Activated naive CD4-positive, alpha-beta T cell treated with Interleukin-2 at 50 U/mL for 16 hours (primary cell): Measurements from ENCODE around the gene COL6A1.
"Not testable (repeated sequence)": the region's sequence is repeated elsewhere in the genome, so short reads cannot be mapped to it uniquely, and the experiment has no call there.

Source experiments
- DNase-seq: peaks from one replicate; pipeline ENCODE4 v3.0.0-alpha.2; 2020

Gene COL6A1

DNA sequence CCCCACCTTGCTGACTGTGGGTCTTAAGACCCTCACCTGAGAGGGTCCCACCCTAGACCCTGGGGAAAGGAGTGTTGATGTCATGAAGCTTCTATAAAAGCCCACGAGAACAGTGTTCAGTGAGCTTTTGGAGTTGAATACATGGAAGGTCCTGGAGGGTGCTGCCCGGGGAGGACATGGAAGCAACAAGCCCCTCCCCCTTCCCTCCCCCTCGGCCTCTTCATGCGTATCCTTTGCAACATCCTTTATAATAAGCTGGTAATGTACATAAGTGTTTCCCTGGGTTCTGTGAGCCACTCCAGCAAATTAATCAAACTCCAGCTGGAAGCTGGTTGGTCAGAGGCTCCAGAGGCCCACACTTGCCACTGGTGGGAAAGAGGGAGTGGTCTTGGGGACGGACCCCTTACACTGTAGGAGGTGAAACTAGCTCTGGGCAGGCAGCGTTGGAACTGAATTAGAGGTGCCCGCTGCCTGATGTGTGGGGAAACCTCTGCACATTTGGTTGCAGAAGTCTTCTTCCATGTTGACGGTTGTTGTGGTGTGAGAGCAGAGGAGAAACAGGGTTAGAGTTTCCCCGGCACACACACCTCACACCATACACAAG lies 14.7 kb upstream of the COL6A1 start:
- DNase-seq = no peak

DNA sequence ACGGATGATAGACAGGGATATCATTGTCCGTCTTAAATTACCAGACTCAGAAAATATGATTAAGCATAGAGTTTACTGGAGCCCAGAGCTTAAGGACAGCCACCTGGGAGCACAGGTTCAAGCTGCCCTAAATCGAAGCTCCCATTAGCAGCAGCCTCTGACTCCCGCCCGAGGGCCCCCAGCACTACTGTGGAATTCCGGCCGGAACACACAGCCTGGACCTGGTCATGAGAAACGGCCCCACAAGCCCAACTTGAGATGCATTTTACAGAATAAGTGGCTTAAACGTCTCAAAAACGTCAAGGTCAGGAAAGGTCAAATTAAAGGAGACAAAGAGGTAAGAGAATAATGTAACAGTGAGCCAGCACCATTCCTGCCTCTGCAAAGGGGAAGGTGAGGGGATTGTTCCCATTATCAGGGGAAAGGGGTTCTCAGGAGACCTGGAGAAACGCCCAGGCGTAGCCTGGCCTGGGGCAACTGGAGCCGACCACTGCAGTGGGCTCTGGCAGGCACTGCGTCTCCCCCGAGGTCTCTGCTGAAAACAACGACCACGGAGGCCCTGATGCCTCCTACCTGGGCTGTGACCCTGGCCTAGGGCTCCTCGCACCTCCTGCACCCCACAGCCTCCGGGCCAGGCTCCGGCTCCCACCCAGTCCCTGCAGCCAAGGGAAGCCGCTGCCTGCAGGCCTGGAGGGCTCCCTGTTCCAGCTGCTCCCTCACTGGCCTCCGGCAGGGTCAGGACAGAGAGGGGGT lies 11.5 kb upstream of the COL6A1 start:
- DNase-seq = no peak

DNA sequence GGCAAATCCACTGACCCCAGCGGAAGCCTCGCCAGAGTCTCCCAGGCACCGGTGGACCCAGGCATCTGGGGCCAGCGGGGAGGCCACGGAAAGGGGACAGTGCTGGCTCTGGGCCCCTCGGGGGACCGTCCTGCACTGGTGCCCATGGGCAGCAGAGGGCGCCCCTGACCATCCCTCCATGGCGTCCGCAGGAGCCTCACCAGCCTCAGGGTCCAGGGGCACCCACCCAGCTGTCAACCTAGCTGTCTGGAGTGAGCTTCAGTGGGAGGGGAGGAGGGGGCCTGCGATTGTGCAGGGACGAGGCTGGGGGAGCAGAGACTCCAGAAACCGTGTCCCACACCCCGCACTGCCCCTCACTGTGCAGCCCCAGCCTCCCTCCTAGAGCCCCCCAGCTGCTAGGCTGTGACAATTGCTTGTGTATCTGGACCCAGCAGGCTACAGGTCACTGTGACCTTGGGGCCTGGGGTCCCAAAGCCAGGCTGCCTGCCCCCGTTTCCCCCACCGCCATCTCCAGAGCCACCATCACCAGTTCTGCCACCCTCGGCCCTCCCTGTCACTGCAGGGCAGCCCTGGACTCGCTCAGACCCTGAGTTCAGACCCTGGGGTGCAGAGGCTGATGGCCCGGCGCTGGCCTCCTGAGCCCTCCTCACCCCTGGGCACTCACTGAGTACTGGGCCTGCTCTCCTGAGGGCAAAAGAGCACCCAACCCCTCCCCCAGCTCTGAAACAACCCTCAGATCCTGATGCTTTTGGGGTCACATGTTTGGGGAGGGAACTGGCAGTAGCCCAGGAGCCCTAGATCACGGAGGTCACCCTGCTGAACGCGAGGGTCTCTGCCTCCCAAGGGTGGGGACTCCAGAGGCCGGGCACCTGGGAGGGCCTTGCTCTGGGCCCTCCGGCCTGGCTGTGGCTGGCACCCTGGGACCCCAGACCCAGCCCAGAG lies 10.6 kb upstream of the COL6A1 start:
- peak; percentile 56 for DNase-seq

DNA sequence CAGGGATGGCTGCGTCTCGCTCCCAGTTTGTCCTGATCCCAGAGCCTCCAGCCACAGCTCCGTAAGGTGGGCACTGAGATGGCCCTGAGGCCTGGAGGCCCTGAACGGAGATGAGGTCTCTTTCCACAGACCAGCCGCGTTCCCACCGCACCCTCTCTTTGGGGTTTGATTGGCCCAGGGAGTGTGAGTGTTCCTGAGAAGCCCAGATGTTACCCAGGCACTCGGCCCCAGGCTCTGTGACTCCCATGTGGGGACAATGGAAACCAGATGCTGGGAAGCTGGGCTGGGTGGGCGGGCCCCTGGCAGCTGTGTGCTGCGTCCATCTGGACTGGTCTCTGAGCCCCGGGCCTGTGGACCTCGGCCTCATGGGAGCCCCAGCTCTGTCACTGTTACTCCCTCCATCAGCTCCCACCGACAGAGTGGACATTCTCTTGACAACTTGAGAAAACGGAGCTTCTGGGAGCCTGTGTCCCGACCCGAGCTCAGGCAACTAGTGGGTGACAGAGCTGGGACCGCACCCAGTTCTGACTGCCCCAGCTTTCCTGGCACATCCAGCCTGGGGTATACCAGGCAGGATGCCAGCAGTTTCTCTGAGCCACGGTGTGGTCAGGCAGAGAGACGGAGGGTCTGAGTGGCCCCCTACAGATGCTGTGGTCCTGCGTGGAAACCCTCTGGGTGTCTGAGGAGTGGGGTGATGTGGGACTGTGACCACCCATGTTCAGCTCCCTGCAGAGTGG lies 9.8 kb upstream of the COL6A1 start:
- no peak for DNase-seq

DNA sequence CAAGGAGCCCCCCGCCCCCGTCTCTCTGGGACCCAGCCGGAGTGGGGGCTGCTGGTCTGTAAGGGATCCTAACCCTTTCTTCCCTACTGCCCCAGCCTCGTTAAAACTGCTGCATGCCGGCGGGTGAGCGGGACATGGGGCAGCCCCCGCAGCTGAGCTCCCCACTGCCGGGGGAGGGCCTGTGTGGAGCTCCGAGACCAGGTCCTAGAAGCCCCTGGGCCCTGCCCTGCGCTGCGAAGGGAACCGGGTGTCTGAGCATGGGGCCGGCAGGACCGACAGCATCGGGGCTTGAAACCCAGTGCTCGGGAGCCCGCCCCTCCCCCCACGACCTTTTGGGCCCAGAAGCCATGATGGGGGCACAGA lies 9.2 kb upstream of the COL6A1 start:
- no peak for DNase-seq

DNA sequence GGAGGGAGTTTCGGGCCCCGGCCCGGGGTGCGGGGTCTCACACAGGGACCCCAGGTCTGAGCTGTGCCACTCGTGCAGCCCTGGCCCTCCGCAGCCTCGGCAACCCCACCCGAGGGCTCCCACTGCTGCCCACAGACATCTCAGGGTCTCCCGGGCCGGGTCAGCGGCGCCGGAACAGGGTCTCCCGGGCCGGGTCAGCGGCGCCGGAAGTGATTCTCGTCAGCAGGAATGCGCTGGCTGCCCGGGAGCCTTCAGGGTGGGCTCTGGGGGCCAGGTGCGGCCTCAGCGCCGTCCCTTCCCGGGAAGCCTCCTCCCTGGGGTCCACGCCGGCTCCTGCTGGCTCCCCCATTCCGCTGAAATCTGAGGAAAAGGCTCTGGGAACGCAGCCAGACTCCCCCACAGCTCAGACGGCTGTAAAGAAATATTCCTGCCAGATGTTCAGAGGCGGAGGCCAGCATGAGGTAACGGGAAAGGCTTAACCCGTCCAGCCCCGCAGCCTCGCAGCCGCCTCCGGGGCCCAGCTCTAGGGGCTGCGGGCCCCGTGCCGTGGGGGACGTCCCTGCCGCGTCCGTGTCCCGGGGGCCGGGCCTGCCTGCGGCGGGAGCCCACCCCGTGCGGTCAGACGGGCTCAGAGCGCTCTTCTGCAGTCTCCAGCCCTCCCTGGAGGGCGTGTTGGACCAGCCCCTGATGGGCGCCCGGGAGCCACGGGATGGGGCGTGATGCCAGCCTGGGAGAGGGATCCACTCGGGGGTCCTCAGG lies 8.7 kb upstream of the COL6A1 start:
- DNase-seq = no peak

DNA sequence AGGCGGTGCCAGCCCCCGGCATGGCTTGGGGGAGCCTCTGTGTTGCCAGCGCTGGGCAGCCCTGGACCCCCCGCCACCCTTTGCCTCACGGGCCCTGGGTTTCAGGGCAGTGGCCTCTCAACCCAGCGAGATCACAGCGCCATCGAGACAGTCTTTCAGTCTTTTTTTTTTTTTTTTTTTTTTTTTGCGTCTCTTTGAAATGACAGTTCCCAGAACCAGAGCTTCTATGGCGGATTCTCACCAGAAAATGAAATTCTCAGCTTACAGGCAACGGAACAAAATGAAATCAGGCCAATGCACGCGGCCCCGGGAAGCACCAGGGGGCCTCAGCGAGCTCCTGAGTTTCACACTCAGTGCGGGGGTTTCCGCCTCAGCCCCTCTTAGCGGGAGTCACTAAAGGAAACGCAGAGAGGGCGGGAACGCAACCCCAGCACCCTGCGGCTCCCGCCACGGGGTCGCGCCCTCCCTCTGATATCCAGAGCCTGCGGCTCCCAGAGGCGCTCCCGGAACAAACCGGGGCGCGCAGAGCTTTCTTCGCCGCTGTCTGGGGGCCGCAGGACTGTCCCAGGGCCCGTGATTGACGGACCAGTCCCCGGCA lies 8.0 kb upstream of the COL6A1 start:
- peak; percentile 80 for DNase-seq

DNA sequence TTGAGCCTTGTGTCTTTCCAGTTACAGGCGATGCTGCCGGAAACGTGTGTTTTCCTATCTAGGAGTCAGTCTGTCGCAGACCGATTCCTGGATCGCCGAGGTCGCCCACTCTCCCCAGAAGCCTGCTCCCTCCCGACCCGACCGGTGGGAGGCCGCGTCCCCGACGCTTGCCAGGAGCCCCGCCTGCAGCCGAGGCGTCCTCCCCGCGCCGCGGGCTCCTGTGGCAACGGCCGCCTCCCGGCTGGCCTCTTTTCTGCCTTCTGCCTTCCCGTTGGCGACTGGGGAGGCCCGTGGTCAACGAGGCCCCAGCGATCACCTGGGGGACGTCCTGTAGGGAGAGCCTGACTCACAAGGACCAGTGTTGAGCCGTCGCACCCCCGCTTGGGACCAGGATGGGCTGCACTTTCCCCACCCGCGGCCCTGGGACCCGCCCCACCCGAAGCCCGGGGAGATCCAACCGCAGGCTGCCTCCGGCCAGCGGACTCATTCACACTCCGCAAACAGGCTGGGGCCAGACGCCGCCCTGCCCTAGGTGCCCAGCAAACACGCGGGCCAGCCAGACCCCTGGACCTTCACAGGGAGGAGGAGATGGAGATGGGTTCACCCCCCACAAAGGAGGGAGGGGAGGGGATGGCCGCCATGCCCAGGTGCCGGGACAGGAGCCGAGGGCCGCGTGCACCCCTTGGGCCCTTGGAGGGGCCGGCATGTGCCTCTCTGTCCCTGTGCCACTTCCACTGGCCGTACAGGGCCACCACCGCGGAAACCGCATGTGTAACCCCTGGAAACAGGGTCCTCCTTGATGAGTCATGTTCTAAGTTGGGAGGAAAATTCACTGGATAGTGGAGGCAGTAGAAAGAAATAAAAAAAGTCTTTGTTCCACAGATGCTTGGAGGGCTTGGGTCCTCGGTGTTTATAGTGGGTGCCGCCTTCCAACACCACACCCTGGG lies 7.2 kb upstream of the COL6A1 start:
- peak; percentile 28 for DNase-seq

DNA sequence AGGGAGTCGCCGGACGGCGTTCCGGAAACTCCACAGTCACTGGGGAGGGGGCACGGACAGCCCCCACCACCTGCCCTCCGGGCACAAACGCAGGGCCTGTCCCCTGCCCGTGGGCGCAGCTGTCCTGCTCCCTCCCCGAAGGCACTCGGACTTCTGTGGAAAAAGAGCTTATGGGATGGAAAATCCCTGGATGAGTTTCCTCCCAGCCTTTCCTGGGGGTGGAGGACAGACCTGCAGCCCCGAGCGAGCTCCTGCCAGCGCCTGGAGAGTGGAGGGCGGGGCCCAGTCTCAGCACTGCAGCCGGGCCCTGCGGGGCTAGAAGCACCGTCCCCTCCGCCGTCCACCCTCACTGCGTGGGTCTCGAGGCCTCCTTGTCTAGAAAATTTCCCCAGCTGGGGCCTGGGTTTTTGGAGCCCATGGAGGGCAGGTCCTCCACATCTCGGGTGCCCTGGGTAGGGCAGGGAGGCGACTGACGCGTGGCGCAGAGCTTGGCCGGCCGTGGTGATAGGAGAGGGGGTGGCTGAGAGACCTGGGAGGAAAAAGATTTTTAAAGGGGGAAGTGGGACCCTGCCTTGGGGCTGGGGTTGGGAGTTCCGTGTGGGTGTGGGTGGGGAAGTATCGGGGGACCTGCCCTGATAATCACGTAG lies 6.4 kb upstream of the COL6A1 start:
- no peak for DNase-seq

DNA sequence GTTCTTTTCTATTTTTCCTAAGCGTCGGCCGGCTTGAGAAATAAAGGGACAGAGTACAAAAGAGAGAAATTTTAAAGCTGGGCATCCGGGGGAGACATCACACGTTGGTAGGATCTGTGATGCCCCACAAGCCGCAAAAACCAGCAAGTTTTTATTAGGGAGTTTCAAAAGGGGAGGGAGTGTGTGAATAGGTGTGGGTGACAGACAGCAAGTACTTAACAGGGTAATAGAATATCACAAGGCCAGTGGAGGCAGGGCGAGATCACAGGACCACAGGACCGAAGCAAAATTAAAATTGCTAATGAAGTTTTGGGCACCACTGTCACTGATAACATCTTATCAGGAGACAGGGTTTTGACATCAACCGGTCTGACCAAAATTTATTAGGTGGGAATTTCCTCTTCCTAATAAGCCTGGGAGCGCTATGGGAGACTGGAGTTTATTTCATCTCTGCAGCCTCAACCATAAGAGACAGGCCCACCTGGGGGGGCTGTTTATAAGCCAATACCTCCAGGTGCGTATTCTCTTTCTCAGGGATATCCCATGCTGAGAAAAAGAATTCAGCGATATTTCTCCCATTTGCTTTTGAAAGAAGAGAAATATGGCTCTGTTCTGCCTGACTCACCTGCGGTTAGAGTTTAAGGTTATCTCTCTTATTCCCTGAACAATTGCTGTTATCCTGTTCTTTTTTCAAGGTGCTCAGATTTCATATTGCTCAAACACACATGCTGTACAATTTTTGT lies 5.7 kb upstream of the COL6A1 start:
- DNase-seq = not testable (repeated sequence)

DNA sequence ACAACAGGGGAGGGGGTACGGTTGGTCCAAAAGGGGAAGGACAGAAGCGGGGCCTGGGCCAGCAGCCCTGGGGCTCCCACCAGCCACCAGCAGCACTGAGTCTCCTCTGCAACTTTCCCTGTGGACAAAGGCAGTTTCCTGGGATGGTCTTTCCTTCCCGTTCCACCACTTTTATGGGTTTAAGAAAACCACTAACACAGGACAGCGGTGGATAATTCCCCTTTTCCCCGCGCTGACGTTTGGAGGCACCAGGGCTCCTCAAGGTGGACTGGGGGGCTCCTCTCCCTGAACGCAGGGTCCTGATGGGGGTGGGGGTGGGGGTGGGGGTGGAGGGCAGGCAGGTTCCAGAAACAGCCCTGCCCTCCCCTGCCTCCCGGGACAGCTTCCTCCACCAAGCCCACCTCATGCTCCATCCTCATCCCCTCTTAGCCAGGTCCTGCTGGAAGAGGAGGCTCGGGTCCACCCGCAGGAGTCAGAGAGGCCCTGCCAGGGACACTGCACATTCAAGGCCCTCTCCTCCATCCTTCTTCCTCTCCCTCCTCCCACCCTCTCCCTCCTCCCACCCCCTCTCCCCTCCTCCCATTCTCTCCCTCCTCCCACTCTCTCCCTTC lies 4.8 kb upstream of the COL6A1 start:
- no peak for DNase-seq

DNA sequence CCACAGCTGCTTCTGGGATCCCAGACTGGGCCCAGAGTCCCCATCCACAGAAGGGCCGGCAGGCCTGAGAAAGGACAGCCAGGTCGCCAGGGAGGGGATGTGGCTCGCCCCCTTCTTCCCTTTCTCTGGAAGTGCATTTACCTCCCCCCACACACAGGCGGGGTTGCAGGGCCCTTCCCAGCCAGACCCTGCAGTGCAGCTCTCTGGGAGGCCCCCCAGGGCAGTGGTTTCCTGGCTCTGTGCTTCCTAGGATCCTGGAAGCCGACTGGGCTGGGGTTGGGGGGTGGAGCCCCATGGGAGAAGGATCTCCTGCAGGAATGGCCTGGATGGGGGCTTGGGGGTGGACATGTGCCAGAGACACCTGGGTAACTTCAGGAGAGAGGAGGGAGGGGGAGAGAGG lies 4.2 kb upstream of the COL6A1 start:
- DNase-seq = no peak

DNA sequence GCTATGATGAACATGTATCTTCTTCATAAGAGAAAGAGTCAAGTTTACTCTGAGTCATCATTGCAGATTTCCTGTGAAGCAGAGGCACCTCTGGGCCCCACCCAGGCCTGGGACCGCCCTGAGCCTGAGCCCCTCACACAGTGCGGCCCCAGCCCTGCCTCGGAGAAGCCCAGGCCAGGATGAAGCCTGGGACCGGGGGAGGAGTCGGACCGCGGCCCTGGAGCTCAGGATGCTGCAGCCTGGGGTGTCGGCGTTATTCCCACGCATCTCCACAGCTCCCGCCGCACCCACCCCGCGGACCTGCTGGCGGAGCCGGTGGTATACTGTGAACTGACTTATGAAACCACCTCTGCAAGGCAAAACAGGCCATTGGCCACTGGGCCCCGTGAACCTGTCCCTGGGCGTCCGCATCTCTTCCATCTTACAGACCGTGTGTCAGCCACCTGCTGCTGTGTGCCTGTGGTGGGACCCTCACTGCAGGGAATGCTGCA lies 2.4 kb upstream of the COL6A1 start:
- DNase-seq = no peak

DNA sequence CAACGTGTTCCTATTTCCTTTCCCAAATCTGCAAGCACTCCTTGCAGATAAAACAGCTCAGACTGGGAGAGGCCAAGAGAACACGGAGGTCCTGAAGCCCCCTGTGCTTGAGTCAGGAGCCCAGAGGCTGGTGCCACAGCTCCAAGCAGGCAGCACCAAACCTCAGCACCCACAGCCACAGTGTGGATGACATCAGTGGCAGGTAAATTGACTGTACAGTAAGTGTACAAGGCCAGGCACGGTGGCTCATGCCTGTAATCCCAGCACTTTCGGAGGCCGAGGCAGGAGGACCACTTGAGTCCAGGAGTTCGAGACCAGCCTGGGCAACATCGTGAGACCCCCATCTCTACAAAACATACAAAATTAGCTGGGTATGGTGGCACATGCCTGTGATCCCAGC lies 1.9 kb upstream of the COL6A1 start:
- DNase-seq = no peak

DNA sequence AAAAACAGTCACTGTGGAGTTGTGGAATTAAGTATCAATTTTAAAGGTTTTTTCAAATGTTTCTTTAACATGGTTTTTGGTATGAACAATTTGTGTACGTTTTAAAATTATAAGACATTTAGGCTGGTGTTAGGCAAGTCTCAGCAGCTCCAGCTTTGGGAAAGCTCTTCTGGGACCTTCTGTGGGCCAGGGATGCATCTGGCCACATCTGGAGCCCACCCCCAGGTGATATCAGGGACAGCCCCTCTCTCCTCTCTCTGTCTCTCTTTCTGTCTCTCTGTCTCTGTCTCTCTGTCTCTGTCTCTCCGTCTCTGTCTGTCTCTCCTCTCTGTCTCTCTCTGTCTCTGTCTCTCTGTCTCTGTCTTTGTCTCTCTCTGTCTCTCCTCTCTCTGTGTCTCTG lies 1.3 kb upstream of the COL6A1 start:
- DNase-seq = no peak

DNA sequence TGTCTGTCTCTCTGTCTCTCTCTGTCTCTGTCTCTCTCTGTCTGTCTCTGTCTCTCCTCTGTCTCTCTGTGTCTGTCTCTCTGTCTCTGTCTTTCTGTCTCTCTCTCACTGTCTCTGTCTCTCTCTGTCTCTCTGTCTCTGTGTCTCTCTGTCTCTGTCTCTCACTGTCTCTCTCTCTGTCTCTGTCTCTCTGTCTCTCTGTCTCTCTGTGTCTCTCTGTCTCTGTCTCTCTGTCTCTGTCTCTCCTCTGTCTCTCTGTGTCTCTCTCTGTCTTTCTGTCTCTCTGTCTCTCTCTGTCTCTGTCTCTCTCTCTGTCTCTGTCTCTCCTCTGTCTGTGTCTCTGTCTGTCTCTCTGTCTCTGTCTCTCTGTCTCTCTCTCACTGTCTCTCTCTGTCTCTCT lies 873 bp upstream of the COL6A1 start:
- no peak for DNase-seq

DNA sequence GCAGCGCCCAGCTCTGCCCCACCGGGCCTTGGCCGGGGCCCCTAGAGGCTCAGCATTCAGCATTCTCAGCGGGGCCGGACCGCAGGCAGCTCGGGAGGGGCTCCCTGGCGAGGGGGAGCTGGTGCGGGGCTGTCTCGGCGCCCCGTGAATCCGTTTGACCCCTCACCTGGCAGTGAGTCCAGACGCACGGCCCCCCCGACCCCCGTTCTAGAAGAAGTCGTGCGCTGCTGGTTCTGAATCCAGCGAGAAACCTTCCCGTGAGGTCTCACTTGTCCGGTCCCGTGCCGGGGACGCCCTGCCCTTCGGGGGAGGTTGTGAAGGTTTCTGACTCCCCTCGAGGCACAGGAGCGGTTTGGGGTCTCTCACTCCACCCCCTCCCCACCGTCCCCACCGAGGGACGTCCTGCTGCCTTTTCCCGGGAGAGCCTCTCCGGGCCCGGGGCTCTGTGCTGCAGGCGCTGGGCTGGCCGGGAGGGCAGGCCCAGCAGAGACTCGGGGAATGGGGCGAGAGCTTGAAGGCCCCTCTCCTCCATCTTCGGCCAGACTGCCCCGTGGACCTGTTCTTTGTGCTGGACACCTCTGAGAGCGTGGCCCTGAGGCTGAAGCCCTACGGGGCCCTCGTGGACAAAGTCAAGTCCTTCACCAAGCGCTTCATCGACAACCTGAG lies 655 bp downstream of the COL6A1 start:
- no peak for DNase-seq
